RWPE1 (cell line): Measurements from ENCODE around the gene TNFRSF25.

Experiments
- CTCF ChIA-PET: fragments of 350-600 bp; sonication (Branson Sonifier 250); formaldehyde crosslinking; extraction: SDS; loops from one replicate; lab custom pipeline; 2021; lab: Yijun Ruan, JAX
- POLR2A ChIA-PET: fragments of 400-600 bp; formaldehyde crosslinking; extraction: SDS; loops from one replicate; lab custom pipeline; 2020; ENCODE audit warnings: antibody characterized with exemption; ENCODE audit not compliant: low non-redundant PET; lab: Yijun Ruan, JAX
- DNase-seq: peaks from one replicate; pipeline ENCODE4 v3.0.0; 2012; ENCODE audit warnings: low spot score
- H3K27ac ChIP-seq: fragments of 450-650 bp; 2 replicates; pipeline ENCODE4 v1.5.1; 2017
- TF ChIP-seq, protein P1 (sequence below): fragments of 450-650 bp; conservative IDR thresholded peaks from 2 replicates; pipeline ENCODE4 v1.5.1; 2017; ENCODE audit warnings: low read depth, mild to moderate bottlenecking

The TNFRSF25 gene

DNA sequence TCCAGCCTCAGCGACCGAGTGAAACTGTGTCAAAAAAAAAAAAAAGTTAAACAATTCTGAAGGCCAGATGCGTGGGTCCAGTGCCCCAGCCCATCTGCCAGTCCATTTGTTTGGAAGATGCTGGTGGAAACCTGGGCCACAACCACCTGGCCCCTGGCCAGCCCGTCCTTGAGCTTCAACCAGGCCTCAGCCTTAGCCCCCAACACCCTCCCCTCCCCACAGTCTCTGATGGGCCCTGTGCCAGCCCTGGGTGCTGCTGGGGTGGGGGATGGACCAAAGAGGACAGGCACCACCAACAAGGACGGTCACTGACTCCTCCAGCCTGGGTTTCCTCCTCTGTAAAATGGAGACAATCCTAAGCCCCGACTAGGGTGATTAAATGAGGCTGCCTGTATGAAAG lies 45.1 kb upstream of the TNFRSF25 start:
- POLR2A ChIA-PET = no interaction called here
- TF ChIP-seq, protein P1, sequence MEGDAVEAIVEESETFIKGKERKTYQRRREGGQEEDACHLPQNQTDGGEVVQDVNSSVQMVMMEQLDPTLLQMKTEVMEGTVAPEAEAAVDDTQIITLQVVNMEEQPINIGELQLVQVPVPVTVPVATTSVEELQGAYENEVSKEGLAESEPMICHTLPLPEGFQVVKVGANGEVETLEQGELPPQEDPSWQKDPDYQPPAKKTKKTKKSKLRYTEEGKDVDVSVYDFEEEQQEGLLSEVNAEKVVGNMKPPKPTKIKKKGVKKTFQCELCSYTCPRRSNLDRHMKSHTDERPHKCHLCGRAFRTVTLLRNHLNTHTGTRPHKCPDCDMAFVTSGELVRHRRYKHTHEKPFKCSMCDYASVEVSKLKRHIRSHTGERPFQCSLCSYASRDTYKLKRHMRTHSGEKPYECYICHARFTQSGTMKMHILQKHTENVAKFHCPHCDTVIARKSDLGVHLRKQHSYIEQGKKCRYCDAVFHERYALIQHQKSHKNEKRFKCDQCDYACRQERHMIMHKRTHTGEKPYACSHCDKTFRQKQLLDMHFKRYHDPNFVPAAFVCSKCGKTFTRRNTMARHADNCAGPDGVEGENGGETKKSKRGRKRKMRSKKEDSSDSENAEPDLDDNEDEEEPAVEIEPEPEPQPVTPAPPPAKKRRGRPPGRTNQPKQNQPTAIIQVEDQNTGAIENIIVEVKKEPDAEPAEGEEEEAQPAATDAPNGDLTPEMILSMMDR = no peak
- CTCF ChIA-PET = no interaction called here
- DNase-seq = no peak
- H3K27ac ChIP-seq = no peak overlapping the region

DNA sequence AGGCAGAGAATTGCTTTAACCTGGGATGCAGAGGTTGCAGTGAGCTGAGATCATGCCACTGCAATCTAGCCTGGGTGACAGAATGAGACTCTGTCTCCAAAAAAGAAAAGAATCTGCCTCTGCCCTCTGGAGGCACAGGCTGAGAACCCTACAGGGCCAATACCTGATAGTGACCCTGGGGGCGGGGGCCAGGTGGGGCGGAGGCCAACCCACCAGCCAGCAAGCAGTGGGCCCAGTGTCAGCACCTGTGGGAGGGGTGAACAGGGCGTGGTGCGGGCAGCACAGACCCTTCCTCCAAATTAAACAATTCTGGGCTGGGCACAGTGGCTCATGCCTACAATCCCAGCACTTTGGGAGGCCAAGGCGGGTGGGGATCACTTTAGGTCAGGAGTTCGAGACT lies 44.5 kb upstream of the TNFRSF25 start:
- no peak overlapping the region for H3K27ac ChIP-seq
- DNase-seq = no peak
- TF ChIP-seq, protein P1 = no peak
- CTCF ChIA-PET = no interaction called here
- POLR2A ChIA-PET = no interaction called here

DNA sequence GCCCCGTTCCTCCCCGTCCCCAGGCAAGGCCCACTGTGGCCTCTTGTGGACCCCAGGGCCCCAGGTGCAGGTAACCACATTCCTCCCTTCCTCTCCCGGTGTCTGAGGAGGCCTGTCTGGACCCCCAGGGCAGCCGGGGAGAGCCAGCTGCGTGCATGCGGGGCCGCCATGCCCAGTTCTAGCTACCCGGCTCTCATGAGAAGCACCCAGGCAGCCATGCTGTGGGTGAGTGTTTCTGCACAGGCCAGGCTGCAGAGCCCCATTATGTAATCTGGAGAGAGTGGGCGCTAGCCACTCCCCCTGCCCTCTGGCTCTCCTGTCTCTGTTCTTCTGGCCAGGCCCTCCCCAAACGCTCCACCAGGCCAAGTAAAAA lies 43.9 kb upstream of the TNFRSF25 start:
- H3K27ac ChIP-seq = no peak overlapping the region
- TF ChIP-seq, protein P1 = no peak
- POLR2A ChIA-PET = no interaction called here
- CTCF ChIA-PET = no interaction called here
- no peak for DNase-seq

DNA sequence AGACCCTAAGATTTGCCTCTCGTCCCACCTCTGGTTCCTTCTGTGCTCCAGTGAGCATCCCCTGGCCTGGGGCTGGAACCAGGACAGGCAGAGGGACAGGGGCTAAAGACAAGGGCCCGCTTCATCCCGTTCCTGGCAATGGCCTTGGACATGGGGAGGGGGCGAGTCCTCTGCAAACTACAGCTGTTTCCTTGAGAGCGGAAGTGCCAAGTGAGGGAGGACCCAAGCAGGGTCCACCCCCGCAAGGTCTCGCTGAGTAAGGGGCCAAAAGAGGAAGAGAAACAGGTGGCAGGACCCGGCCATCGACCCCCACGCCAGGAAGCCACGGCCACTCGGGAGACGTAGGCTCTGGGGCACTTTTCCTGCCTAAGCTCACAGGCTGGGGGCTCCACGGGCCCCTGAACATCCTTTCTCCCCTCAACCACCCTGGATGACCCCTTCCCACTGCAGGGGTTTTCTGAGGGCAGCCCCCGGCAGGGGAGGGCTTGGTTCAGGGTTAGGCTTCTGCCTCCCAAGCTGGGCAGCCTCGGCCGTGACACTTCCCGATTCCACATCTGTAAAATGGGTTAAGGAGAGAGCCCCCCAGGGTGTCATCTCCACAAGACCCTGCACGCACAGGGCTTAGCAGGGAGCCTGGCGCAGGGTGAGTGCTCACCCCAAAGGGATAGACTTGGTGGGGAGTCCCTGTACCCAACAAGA lies 43.4 kb upstream of the TNFRSF25 start:
- DNase-seq = no peak

DNA sequence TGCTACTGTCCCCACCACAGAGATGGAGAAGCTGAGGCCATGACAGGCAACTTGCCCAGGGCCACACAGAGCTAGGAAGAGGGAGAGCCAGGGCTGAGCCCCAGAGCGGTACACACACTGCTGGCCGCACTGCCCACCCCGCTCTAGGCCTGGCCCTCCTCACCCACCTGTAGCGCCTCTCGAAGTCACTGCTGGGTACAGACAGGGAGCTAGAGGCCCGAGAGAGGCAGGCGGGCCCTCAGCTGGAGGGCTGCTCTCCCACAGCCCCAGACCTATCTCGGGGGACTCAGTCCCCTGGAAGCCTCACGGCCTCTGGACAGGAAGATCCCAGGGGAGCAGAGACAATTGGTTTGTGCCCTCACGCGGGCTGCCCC lies 42.8 kb upstream of the TNFRSF25 start:
- ChIA-PET POLR2A (no interaction called here), CTCF (no interaction called here)
- no peak overlapping the region for H3K27ac ChIP-seq
- DNase-seq = no peak
- TF ChIP-seq, protein P1 = no peak

More for the DNA sequence above, 43.4 kb upstream of the TNFRSF25 start:
- H3K27ac ChIP-seq = no peak overlapping the region
- TF ChIP-seq, protein P1 = no peak
- CTCF ChIA-PET = no interaction called here
- POLR2A ChIA-PET = no interaction called here

DNA sequence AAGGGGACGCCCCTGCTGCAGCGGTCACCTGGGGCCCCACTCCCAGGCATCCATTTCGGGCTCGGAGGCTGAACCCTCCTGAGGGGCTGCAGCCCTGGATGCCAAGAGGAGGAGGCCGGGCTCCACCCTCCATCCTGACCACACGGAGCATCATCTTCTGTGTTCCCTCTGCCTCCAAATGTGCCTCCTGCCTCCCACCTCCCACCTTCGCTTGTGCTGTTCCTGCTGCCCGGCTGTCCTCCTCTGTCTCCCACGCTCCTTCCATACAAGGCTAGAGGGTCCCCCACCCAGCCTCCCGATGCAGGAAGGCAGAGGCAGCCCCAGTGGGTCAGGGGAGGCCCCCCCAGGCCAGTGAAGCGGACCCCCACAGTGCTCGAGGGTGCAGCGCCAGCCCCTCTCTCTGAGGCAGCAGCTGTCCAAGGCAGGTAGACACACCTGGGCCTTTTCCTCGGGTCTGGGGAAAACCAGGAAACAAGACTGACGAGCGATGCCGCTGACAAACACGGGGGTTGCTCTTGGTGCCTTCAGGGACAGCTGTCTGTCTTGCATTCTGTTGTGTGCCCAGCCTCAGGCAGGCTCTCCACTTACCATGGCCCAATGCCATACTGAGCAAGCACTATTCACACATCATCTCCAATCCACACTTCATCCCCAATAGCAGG lies 42.3 kb upstream of the TNFRSF25 start:
- CTCF ChIA-PET = interaction anchor here (0.7 kb wide), 1 partner anchor 85 kb away, joined by 3 read pairs; no protein-coding TSS in a partner anchor
- TF ChIP-seq, protein P1 = no peak
- H3K27ac ChIP-seq = no peak overlapping the region
- no peak for DNase-seq
- POLR2A ChIA-PET = no interaction called here
